NCI-H187 (cell line): ENCODE results near the gene DPYD.

Experiments
- DNase-seq, 2 experiments: peaks; one replicate each; lab custom pipeline; 2025; lab: John Stamatoyannopoulos, UW

Gene DPYD

GRCh38 chr1:97433094-97433823 lies 487.6 kb downstream of the DPYD start:
- DNase-seq = no peak

- DNase-seq = no peak
Observed at GRCh38 chr1:97427371-97427770, 493.5 kb downstream of the DPYD start.

GRCh38 chr1:97424209-97424608 lies 496.6 kb downstream of the DPYD start:
- DNase-seq = no peak

- DNase-seq = peak in 1 of 2 experiments; percentile 2
Observed at GRCh38 chr1:97423403-97423802, 497.4 kb downstream of the DPYD start.

GRCh38 chr1:97417661-97418060 lies 503.2 kb downstream of the DPYD start:
- no peak for DNase-seq

GRCh38 chr1:97414682-97415312 lies 506.0 kb downstream of the DPYD start:
- DNase-seq = no peak

- DNase-seq = no peak
Observed at GRCh38 chr1:97412737-97413136, 508.1 kb downstream of the DPYD start.

GRCh38 chr1:97412166-97412565 lies 508.7 kb downstream of the DPYD start:
- no peak for DNase-seq

- no peak for DNase-seq
Observed at GRCh38 chr1:97396463-97396862, 524.4 kb downstream of the DPYD start.

GRCh38 chr1:97392701-97393100 lies 528.1 kb downstream of the DPYD start:
- no peak for DNase-seq

- no peak for DNase-seq
Observed at GRCh38 chr1:97385536-97386277, 535.1 kb downstream of the DPYD start.

GRCh38 chr1:97384294-97384968 lies 536.4 kb downstream of the DPYD start:
- DNase-seq = no peak

GRCh38 chr1:97383797-97384196 lies 537.0 kb downstream of the DPYD start:
- DNase-seq = no peak

- DNase-seq = no peak
Observed at GRCh38 chr1:97382206-97382605, 538.6 kb downstream of the DPYD start.

GRCh38 chr1:97379387-97380075 lies 541.3 kb downstream of the DPYD start:
- DNase-seq = no peak

GRCh38 chr1:97378596-97378995 lies 542.2 kb downstream of the DPYD start:
- DNase-seq = no peak

GRCh38 chr1:97377432-97378034 lies 543.3 kb downstream of the DPYD start:
- DNase-seq = no peak

GRCh38 chr1:97373000-97373399 lies 547.8 kb downstream of the DPYD start:
- no peak for DNase-seq

- DNase-seq = no peak
Observed at GRCh38 chr1:97372531-97372930, 548.3 kb downstream of the DPYD start.

GRCh38 chr1:97368296-97368695 lies 552.5 kb downstream of the DPYD start:
- no peak for DNase-seq

- no peak for DNase-seq
Observed at GRCh38 chr1:97366984-97367383, 553.9 kb downstream of the DPYD start.
